Measurements from ENCODE around the gene FMNL2. TPM values are rescaled to one million over a fixed set of nuclear protein-coding genes. Genes with fewer than 3 reads are reported as not detected.
A peak's percentile ranks its signal among the peaks of the same experiment; 100 is the strongest.

Gene FMNL2
- total RNA-seq, 1 donor = 24.2 TPM

DNA sequence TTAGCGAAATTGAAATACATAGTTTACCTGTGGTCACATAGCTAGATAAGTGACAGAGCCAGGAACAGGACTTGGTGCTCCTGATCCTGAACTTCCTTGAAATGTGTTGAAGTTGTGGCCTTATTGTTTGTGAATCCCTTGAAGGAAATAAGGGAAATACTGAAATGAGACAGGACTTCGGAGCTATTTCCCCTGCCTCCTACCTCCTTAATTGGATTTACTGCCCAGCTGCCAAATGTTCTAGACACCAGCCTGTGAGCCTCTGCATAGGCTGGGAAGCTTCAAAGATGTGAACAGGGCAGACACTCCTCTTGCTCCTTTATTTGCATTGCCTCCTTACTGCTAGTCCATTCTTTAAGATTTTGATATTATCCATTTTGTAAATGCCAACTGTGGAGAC lies 247.1 kb downstream of the FMNL2 start:
- DNase-seq (ENCODE audit: insufficient read length, low spot score, missing footprints) = no peak
- peaks cover 60% of the 10 kb centered on the region for H3K4me1 ChIP-seq (ENCODE audit: insufficient read depth, low read length)
- no peak overlapping the region for H3K4me2 ChIP-seq (ENCODE audit: insufficient read depth, low read length)
- no peak overlapping the region for H3K4me3 ChIP-seq (ENCODE audit: insufficient read depth, low read length)
- H3K79me2 ChIP-seq (ENCODE audit: insufficient read depth, low read length) = no peaks in the 10 kb centered on the region
- H3K27me3 ChIP-seq (ENCODE audit: insufficient read depth, low read length) = no peaks in the 10 kb centered on the region
- H3K27ac ChIP-seq (ENCODE audit: low read depth, low read length) = peak overlapping the region; percentile 67
- TF ChIP-seq, protein P1, sequence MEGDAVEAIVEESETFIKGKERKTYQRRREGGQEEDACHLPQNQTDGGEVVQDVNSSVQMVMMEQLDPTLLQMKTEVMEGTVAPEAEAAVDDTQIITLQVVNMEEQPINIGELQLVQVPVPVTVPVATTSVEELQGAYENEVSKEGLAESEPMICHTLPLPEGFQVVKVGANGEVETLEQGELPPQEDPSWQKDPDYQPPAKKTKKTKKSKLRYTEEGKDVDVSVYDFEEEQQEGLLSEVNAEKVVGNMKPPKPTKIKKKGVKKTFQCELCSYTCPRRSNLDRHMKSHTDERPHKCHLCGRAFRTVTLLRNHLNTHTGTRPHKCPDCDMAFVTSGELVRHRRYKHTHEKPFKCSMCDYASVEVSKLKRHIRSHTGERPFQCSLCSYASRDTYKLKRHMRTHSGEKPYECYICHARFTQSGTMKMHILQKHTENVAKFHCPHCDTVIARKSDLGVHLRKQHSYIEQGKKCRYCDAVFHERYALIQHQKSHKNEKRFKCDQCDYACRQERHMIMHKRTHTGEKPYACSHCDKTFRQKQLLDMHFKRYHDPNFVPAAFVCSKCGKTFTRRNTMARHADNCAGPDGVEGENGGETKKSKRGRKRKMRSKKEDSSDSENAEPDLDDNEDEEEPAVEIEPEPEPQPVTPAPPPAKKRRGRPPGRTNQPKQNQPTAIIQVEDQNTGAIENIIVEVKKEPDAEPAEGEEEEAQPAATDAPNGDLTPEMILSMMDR (IDR thresholded peaks at IDR 0.05; ENCODE audit: extremely low read depth, low read depth, low read length) = no peak
- no peaks in the 10 kb centered on the region for H3K36me3 ChIP-seq (ENCODE audit: insufficient read depth, low read length)
- H2AFZ ChIP-seq (ENCODE audit: low read length) = no peak overlapping the region
- no peaks in the 10 kb centered on the region for H4K20me1 ChIP-seq (ENCODE audit: insufficient read depth, low read length)
- H3K9me3 ChIP-seq (ENCODE audit: low read depth, low read length) = no peaks in the 10 kb centered on the region

DNA sequence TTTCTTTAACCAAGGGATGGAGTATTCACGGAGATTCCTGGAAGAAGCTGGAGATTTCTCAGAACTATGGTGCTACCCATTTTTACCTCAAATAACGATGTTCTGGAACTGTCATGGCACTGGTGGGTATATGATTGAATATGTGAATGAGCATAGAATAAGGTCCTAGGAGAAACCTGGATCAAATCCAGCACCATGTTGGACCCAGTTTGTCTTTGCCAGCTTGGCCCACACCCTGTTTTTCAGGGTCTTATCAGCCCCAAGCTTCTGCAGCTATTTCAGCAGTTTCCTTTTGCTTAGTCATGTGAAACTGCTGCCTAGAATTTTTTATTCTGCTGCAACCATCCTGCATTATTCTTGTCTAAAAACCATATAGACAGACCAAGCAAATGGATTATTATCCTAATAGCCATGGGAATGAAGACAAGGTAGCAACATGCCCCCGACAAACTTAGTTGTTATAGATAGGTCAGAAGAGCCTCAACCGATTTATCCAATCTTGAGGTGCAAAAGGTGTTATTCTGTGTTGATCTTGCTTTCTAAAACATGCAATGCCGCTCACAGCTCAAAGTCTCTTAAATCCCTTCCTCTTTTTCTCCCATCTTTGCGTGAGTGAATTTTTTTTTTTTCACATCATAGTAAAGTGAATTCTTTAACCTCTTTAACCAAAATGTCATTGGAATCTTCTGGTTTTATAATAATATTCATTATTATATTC lies 248.7 kb downstream of the FMNL2 start:
- no peak overlapping the region for H3K27ac ChIP-seq (ENCODE audit: low read depth, low read length)
- peak overlapping the region; percentile 3 for H3K4me2 ChIP-seq (ENCODE audit: insufficient read depth, low read length)
- no peaks in the 10 kb centered on the region for H3K9me3 ChIP-seq (ENCODE audit: low read depth, low read length)
- no peaks in the 10 kb centered on the region for H3K27me3 ChIP-seq (ENCODE audit: insufficient read depth, low read length)
- no peak overlapping the region for H2AFZ ChIP-seq (ENCODE audit: low read length)
- TF ChIP-seq, protein P1 (IDR thresholded peaks at IDR 0.05; ENCODE audit: extremely low read depth, low read depth, low read length) = no peak
- no peak for DNase-seq (ENCODE audit: insufficient read length, low spot score, missing footprints)
- no peak overlapping the region for H3K4me3 ChIP-seq (ENCODE audit: insufficient read depth, low read length)
- no peaks in the 10 kb centered on the region for H3K36me3 ChIP-seq (ENCODE audit: insufficient read depth, low read length)
- H4K20me1 ChIP-seq (ENCODE audit: insufficient read depth, low read length) = no peaks in the 10 kb centered on the region
- peaks cover 65% of the 10 kb centered on the region for H3K4me1 ChIP-seq (ENCODE audit: insufficient read depth, low read length)
- H3K79me2 ChIP-seq (ENCODE audit: insufficient read depth, low read length) = no peaks in the 10 kb centered on the region

DNA sequence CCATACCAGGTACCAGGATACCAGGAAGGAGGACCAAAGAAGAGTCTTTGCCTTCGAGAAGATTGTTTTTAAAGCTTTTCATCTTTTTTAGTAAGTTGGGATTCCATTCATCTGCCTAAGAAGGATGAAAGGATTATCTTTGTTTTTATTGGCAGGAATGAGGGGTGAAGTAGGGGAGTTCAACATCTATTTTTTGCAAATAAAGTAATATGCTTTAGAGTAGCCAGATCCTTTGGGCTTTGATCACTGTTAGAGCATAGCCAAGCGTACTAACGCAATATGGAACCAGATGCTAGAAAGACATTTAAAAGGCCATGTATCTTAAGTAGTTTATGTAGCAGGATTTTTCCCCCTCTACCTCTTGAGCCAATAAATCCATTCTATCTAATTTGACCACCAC lies 249.3 kb downstream of the FMNL2 start:
- no peak overlapping the region for H2AFZ ChIP-seq (ENCODE audit: low read length)
- H3K4me2 ChIP-seq (ENCODE audit: insufficient read depth, low read length) = peak overlapping the region; percentile 3
- H3K9me3 ChIP-seq (ENCODE audit: low read depth, low read length) = no peaks in the 10 kb centered on the region
- DNase-seq (ENCODE audit: insufficient read length, low spot score, missing footprints) = no peak
- no peaks in the 10 kb centered on the region for H3K27me3 ChIP-seq (ENCODE audit: insufficient read depth, low read length)
- H3K4me3 ChIP-seq (ENCODE audit: insufficient read depth, low read length) = no peak overlapping the region
- peaks cover 65% of the 10 kb centered on the region for H3K4me1 ChIP-seq (ENCODE audit: insufficient read depth, low read length)
- H3K27ac ChIP-seq (ENCODE audit: low read depth, low read length) = no peak overlapping the region
- no peaks in the 10 kb centered on the region for H3K36me3 ChIP-seq (ENCODE audit: insufficient read depth, low read length)
- H4K20me1 ChIP-seq (ENCODE audit: insufficient read depth, low read length) = no peaks in the 10 kb centered on the region
- no peaks in the 10 kb centered on the region for H3K79me2 ChIP-seq (ENCODE audit: insufficient read depth, low read length)
- TF ChIP-seq, protein P1 (IDR thresholded peaks at IDR 0.05; ENCODE audit: extremely low read depth, low read depth, low read length) = no peak

DNA sequence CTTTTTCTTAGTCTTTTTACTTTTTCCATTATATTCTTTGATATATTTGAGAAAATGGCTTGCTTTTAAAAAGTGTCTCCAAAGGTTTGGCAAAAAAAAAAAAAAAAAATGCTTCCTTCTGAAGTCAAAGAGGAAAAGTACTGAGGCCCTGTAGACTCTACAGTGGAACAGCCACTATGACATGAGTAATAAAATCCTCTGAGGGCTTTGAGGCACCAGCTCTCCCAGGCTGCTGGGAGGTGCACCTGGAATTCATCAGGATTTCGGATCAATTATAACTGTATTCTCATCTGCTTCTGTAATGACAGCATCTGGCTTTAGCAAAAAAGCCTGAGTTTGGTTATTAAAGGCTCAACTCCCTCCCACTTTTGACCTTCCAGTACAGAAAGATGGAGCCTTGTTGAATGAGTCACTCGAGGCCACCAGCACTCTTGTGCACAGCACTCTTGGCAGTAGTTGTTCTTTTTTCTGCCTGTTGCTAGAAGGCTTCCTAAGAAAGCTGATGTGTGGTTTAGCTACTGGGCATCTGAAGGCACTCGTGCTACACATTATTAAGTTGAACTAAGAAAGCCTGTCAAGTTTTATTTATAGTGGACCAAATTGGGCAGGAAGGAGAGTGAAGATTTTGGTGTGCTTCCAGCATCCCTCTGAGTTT lies 251.0 kb downstream of the FMNL2 start:
- Histone ChIP-seq H3K27me3 (ENCODE audit: insufficient read depth, low read length) (no peaks in the 10 kb centered on the region), H4K20me1 (ENCODE audit: insufficient read depth, low read length) (no peaks in the 10 kb centered on the region), H3K9me3 (ENCODE audit: low read depth, low read length) (no peaks in the 10 kb centered on the region), H3K79me2 (ENCODE audit: insufficient read depth, low read length) (no peaks in the 10 kb centered on the region), H2AFZ (ENCODE audit: low read length) (no peak overlapping the region), H3K4me3 (ENCODE audit: insufficient read depth, low read length) (no peak overlapping the region), H3K36me3 (ENCODE audit: insufficient read depth, low read length) (no peaks in the 10 kb centered on the region), H3K4me2 (ENCODE audit: insufficient read depth, low read length) (no peak overlapping the region), H3K4me1 (ENCODE audit: insufficient read depth, low read length) (peaks cover 57% of the 10 kb centered on the region), H3K27ac (ENCODE audit: low read depth, low read length) (peak overlapping the region; percentile 8)
- DNase-seq (ENCODE audit: insufficient read length, low spot score, missing footprints) = no peak
- TF ChIP-seq, protein P1 (IDR thresholded peaks at IDR 0.05; ENCODE audit: extremely low read depth, low read depth, low read length) = no peak

Measured in osteoblast (primary cell).